Right atrium auricular region (tissue), 2 donors: ENCODE data around the gene ADORA2B. TPM values are rescaled to one million over a fixed set of nuclear protein-coding genes. Genes with fewer than 3 reads are reported as not detected.
"Not testable (repeated sequence)": the region's sequence is repeated elsewhere in the genome, so short reads cannot be mapped to it uniquely, and the experiment has no call there.

ENCODE experiments used
- DNase-seq: peaks from one replicate; pipeline ENCODE4 v3.0.0-alpha.2; 2019; ENCODE audit warnings: low spot score
- H3K27ac ChIP-seq, 2 donors: fragments of 200-600 bp; sonication (generic); 1 replicate in 1 of 2; 2 replicates in 1 of 2; pipeline ENCODE4 v1.5.1; 2016 to 2019
- H3K27me3 ChIP-seq, 2 donors: fragments of 200-600 bp; sonication (generic); one replicate each; pipeline versions ENCODE4 v1.5.1 to v1.6.0; 2017 to 2019
- H3K36me3 ChIP-seq: fragments of 200-600 bp; sonication (generic); one replicate; pipeline ENCODE4 v1.5.1; 2016
- H3K4me1 ChIP-seq, 2 donors: fragments of 200-600 bp; sonication (generic); one replicate each; pipeline versions ENCODE4 v1.5.1 to v1.6.0; 2017 to 2019
- H3K4me3 ChIP-seq, 2 donors: fragments of 200-600 bp; sonication (generic); 1 replicate in 1 of 2; 2 replicates in 1 of 2; pipeline ENCODE4 v1.5.1; 2017 to 2019; ENCODE audit warnings: mild to moderate bottlenecking in 1 of 2, moderate library complexity in 1 of 2
- H3K9me3 ChIP-seq, 2 donors: fragments of 200-600 bp; sonication (generic); one replicate each; pipeline ENCODE4 v1.5.1; 2019
- CTCF ChIP-seq, 2 donors: fragments of 200-600 bp; sonication (generic); IDR thresholded peaks; one replicate each; pipeline ENCODE4 v1.5.1; 2019; ENCODE audit warnings: antibody characterized with exemption in 2 of 2
- total RNA-seq, 2 donors: library from RNA; depleted of rRNA; stranded (reverse); fragments of >200 nt; gene quantifications; one replicate each; pipeline ENCODE4 v1.1.0, GENCODE V29; 2016

ADORA2B gene
- total RNA-seq, 2 donors from 2014 or later, result 0.59 to 1.0 TPM

- DNase-seq, result no peak
- Histone ChIP-seq H3K36me3 (no peaks in the 10 kb centered on the region), H3K27me3 (no peaks in the 10 kb centered on the region), H3K27ac (no peak overlapping the region), H3K4me1 (peaks cover 0 to 3% of the 10 kb centered on the region in 2 donors), H3K9me3 (no peaks in the 10 kb centered on the region), H3K4me3 (no peak overlapping the region)
- TF ChIP-seq CTCF (IDR thresholded peaks at IDR 0.05), result no peak
These were observed 36.6 kb upstream of the ADORA2B start for GRCh38 chr17:15908378-15908777.

- no peaks in the 10 kb centered on the region for H3K9me3 ChIP-seq
- H3K4me3 ChIP-seq, result no peak overlapping the region
- no peak for DNase-seq
- no peaks in the 10 kb centered on the region for H3K36me3 ChIP-seq
- no peaks in the 10 kb centered on the region for H3K27me3 ChIP-seq
- TF ChIP-seq CTCF (IDR thresholded peaks at IDR 0.05), result no peak
- peaks cover 0 to 10% of the 10 kb centered on the region in 2 donors for H3K4me1 ChIP-seq
- no peak overlapping the region for H3K27ac ChIP-seq
These were observed 35.4 kb upstream of the ADORA2B start for GRCh38 chr17:15909481-15909991.

- no peak overlapping the region for H3K27ac ChIP-seq
- H3K36me3 ChIP-seq, result no peaks in the 10 kb centered on the region
- H3K4me1 ChIP-seq, result peaks cover 0 to 10% of the 10 kb centered on the region in 2 donors
- H3K4me3 ChIP-seq, result no peak overlapping the region
- TF ChIP-seq CTCF (IDR thresholded peaks at IDR 0.05), result no peak
- no peaks in the 10 kb centered on the region for H3K27me3 ChIP-seq
- DNase-seq, result no peak
- H3K9me3 ChIP-seq, result no peaks in the 10 kb centered on the region
These were observed 34.1 kb upstream of the ADORA2B start for GRCh38 chr17:15910791-15911190.

GRCh38 chr17:15911701-15912100 lies 33.2 kb upstream of the ADORA2B start:
- H3K27me3 ChIP-seq, H3K9me3 ChIP-seq, H3K36me3 ChIP-seq, H3K27ac ChIP-seq, DNase-seq, H3K4me3 ChIP-seq: not testable (repeated sequence)
- H3K4me1 ChIP-seq, result peaks cover 0 to 10% of the 10 kb centered on the region in 2 donors

GRCh38 chr17:15912416-15912955 lies 32.4 kb upstream of the ADORA2B start:
- peaks cover 0 to 13% of the 10 kb centered on the region in 2 donors for H3K4me1 ChIP-seq
- no peak for TF ChIP-seq CTCF (IDR thresholded peaks at IDR 0.05)
- no peak overlapping the region for H3K4me3 ChIP-seq
- H3K27ac ChIP-seq, result no peak overlapping the region
- DNase-seq, result no peak
- H3K27me3 ChIP-seq, result no peaks in the 10 kb centered on the region
- no peaks in the 10 kb centered on the region for H3K36me3 ChIP-seq
- H3K9me3 ChIP-seq, result no peaks in the 10 kb centered on the region

GRCh38 chr17:15913826-15914225 lies 31.1 kb upstream of the ADORA2B start:
- no peaks in the 10 kb centered on the region for H3K27me3 ChIP-seq
- peaks cover 0 to 19% of the 10 kb centered on the region in 2 donors for H3K4me1 ChIP-seq
- H3K9me3 ChIP-seq, result no peaks in the 10 kb centered on the region
- no peaks in the 10 kb centered on the region for H3K36me3 ChIP-seq
- H3K27ac ChIP-seq, result no peak overlapping the region
- no peak for TF ChIP-seq CTCF (IDR thresholded peaks at IDR 0.05)
- DNase-seq, result no peak
- H3K4me3 ChIP-seq, result no peak overlapping the region
